Caco-2 (cell line): Measurements from ENCODE around the gene SSTR3. TPM values are rescaled to one million over a fixed set of nuclear protein-coding genes. Genes with fewer than 3 reads are reported as not detected.
A peak's percentile ranks its signal among the peaks of the same experiment; 100 is the strongest.

ENCODE experiments used
- BruUV-seq: library from RNA; stranded (reverse); fragments of 400-500 nt; replicated peaks from 2 replicates; lab custom pipeline; 2021; lab: Mats Ljungman, UMichigan
- CTCF ChIA-PET: fragments of 300-600 bp; sonication (Branson Sonifier 250); formaldehyde crosslinking; loops from one replicate; lab custom pipeline; 2022; ENCODE audit warnings: antibody characterized with exemption; lab: Charles Lee
- POLR2A ChIA-PET: fragments of 300-600 bp; sonication (Branson Sonifier 250); formaldehyde crosslinking; loops from one replicate; lab custom pipeline; 2022; ENCODE audit warnings: antibody characterized with exemption; lab: Charles Lee
- DNase-seq, 2 experiments: peaks; one replicate each; pipeline versions ENCODE4 v3.0.0 to v3.0.0-alpha.2; 2020 to 2022
- H3K27me3 ChIP-seq: replicated peaks from 2 replicates; pipeline ENCODE4 v1.6.0; 2011; ENCODE audit warnings: low read length; ENCODE audit not compliant: control insufficient read depth, insufficient read depth
- H3K36me3 ChIP-seq: 2 replicates; pipeline ENCODE4 v1.5.1; 2011; ENCODE audit warnings: low read length; ENCODE audit not compliant: control insufficient read depth, insufficient read depth
- H3K4me1 ChIP-seq: fragments of 250-450 bp; sonication (Bioruptor Pico); 2 replicates; pipeline ENCODE4 v1.5.1; 2020; ENCODE audit warnings: mild to moderate bottlenecking
- H3K4me3 ChIP-seq: 2 replicates; pipeline ENCODE4 v1.5.1; 2011; ENCODE audit warnings: low read depth, mild to moderate bottlenecking, control low read depth, low read length
- H3K9me3 ChIP-seq: fragments of 250-450 bp; sonication (Bioruptor Pico); 2 replicates; pipeline ENCODE4 v1.5.1; 2020; ENCODE audit warnings: mild to moderate bottlenecking, moderate library complexity
- H3K27ac Mint-ChIP-seq: one replicate; pipeline ENCODE4 v1.8.0; 2022; ENCODE audit warnings: mixed read lengths; ENCODE audit not compliant: unreplicated experiment
- H3K27me3 Mint-ChIP-seq: one replicate; pipeline ENCODE4 v1.8.0; 2022; ENCODE audit warnings: mixed read lengths; ENCODE audit not compliant: insufficient read depth, unreplicated experiment
- H3K36me3 Mint-ChIP-seq: one replicate; pipeline ENCODE4 v1.8.0; 2022; ENCODE audit warnings: mild to moderate bottlenecking, mixed read lengths; ENCODE audit not compliant: insufficient read depth, unreplicated experiment
- H3K4me1 Mint-ChIP-seq: one replicate; pipeline ENCODE4 v1.8.0; 2022; ENCODE audit warnings: low read depth, mixed read lengths; ENCODE audit not compliant: unreplicated experiment
- H3K4me3 Mint-ChIP-seq: one replicate; pipeline ENCODE4 v1.8.0; 2022; ENCODE audit warnings: mild to moderate bottlenecking, moderate library complexity, mixed read lengths; ENCODE audit not compliant: unreplicated experiment
- H3K9me3 Mint-ChIP-seq: one replicate; pipeline ENCODE4 v1.8.0; 2022; ENCODE audit warnings: mixed read lengths; ENCODE audit not compliant: unreplicated experiment
- CTCF ChIP-seq, 2 experiments: fragments of 200-600 bp in 1 of 2; IDR thresholded peaks; 1 replicate in 1 of 2; 2 replicates in 1 of 2; pipeline versions ENCODE4 v1.5.1 to v1.8.0; 2011 to 2022; ENCODE audit warnings: antibody characterized with exemption in 1 of 2, control low read depth in 1 of 2, inconsistent platforms in 1 of 2, low read depth in 1 of 2, low read length in 1 of 2, mild to moderate bottlenecking in 1 of 2, moderate library complexity in 1 of 2; ENCODE audit not compliant: insufficient read depth in 1 of 2, severe bottlenecking in 1 of 2, unreplicated experiment in 1 of 2
- intact Hi-C: fragments of 100-400 bp; cut with micrococcal nuclease; formaldehyde crosslinking; loops from one replicate; pipeline ENCODE4 v1.10.0; 2022; ENCODE audit not compliant: unreplicated experiment
- total RNA-seq: library from RNA; stranded (reverse); gene quantifications from 2 replicates; pipeline ENCODE4 v1.2.3, GENCODE V29; 2022

The SSTR3 gene
- total RNA-seq, 1 experiment from 2014 or later: not detected

GRCh38 chr22:37187891-37188761, 24.2 kb downstream of the SSTR3 start, which contains the start of gene C1QTNF6:
Gene C1QTNF6 (minus strand): TSS chr22:37188247. CDS start chr22:37188213, 34 bp downstream.
- peaks cover 62% of the 10 kb centered on the region for H3K4me1 ChIP-seq
- H3K27ac Mint-ChIP-seq: no peak within 1 kb of the TSS
- POLR2A ChIA-PET: interaction anchor here (0.5 kb wide), 1 partner anchor 169 kb away, joined by 3 read pairs; the partner anchor contains the start of gene TST

DNA sequence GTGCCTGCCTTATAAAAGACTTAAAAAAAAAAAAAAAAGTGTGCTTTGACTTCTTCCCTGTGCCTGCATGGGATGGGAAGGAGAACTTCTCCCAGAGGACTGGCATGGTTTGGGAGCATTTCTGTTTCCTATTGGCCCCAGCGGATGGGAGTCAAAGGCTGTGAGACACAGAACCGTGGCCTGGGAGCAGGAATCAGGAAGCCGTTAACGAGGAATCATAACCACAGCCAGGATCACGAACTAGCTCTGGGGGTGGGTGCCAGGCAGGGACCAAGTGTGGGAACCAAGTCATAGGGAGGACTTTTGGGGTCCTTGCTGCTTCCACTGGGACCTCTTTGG, 24.8 kb downstream of the SSTR3 start:
- intact Hi-C loops: no loop called here
- TF ChIP-seq CTCF (IDR thresholded peaks at IDR 0.05; ENCODE audit: insufficient read depth in 1 of 2, low read depth in 1 of 2, low read length in 1 of 2, severe bottlenecking in 1 of 2, unreplicated experiment in 1 of 2): no peak
- peaks cover 24% of the 10 kb centered on the region for H3K36me3 Mint-ChIP-seq
- ChIA-PET POLR2A (no interaction called here), CTCF (interaction anchor here (0.6 to 1.0 kb wide), 2 partner anchors 25 to 109 kb away, joined by 4 to 7 read pairs; no protein-coding TSS in a partner anchor)
- H3K27me3 Mint-ChIP-seq: no peaks in the 10 kb centered on the region
- peaks cover 1% of the 10 kb centered on the region; the same call in 1 of the 2 replicates for H3K9me3 ChIP-seq
- no peak overlapping the region for H3K27ac Mint-ChIP-seq
- peaks cover 56% of the 10 kb centered on the region for H3K4me1 ChIP-seq
- peaks cover 43% of the 10 kb centered on the region for H3K4me1 Mint-ChIP-seq
- peak overlapping the region; percentile 58 for H3K4me3 Mint-ChIP-seq
- no peak overlapping the region for H3K4me3 ChIP-seq
- H3K27me3 ChIP-seq: no peaks in the 10 kb centered on the region
- H3K36me3 ChIP-seq: no peaks in the 10 kb centered on the region
- no TSS peak for BruUV-seq
- no peak for DNase-seq
- H3K9me3 Mint-ChIP-seq: no peaks in the 10 kb centered on the region

More at GRCh38 chr22:37187891-37188761, 24.2 kb downstream of the SSTR3 start, which contains the start of gene C1QTNF6:
- Mint-ChIP-seq H3K9me3 (no peaks in the 10 kb centered on the region), H3K4me3 (peak within 1 kb of the TSS; percentile 58), H3K27me3 (no peaks in the 10 kb centered on the region), H3K4me1 (peaks cover 43% of the 10 kb centered on the region), H3K36me3 (peaks cover 24% of the 10 kb centered on the region)
- TF ChIP-seq CTCF (IDR thresholded peaks at IDR 0.05; ENCODE audit: insufficient read depth in 1 of 2, low read depth in 1 of 2, low read length in 1 of 2, severe bottlenecking in 1 of 2, unreplicated experiment in 1 of 2): no peak
- Histone ChIP-seq H3K36me3 (no peaks in the 10 kb centered on the region), H3K27me3 (no peaks in the 10 kb centered on the region), H3K4me3 (no peak within 1 kb of the TSS), H3K9me3 (peaks cover 7% of the 10 kb centered on the region)
- BruUV-seq: no TSS peak
- intact Hi-C loops: no loop called here
- no peak for DNase-seq
- CTCF ChIA-PET: interaction anchor here (0.6 to 1.0 kb wide), 3 partner anchors 11 to 110 kb away, joined by 3 to 7 read pairs (median 4); no protein-coding TSS in a partner anchor

- Mint-ChIP-seq H3K36me3 (peaks cover 24% of the 10 kb centered on the region), H3K27me3 (no peaks in the 10 kb centered on the region), H3K4me1 (peaks cover 40% of the 10 kb centered on the region), H3K9me3 (no peaks in the 10 kb centered on the region), H3K27ac (no peak overlapping the region), H3K4me3 (peak overlapping the region; percentile 58)
- intact Hi-C loops: no loop called here
- POLR2A ChIA-PET: no interaction called here
- no peaks in the 10 kb centered on the region for H3K27me3 ChIP-seq
- H3K36me3 ChIP-seq: no peaks in the 10 kb centered on the region
- H3K9me3 ChIP-seq: no peaks in the 10 kb centered on the region
- no peak for TF ChIP-seq CTCF (IDR thresholded peaks at IDR 0.05; ENCODE audit: insufficient read depth in 1 of 2, low read depth in 1 of 2, low read length in 1 of 2, severe bottlenecking in 1 of 2, unreplicated experiment in 1 of 2)
- H3K4me1 ChIP-seq: peaks cover 52% of the 10 kb centered on the region
- no TSS peak for BruUV-seq
- H3K4me3 ChIP-seq: no peak overlapping the region
- CTCF ChIA-PET: interaction anchor here (1.0 kb wide), 1 partner anchor 24 kb away, joined by 4 read pairs; no protein-coding TSS in a partner anchor
- DNase-seq: no peak
Observed at GRCh38 chr22:37186997-37187522, 25.2 kb downstream of the SSTR3 start.
